ENCODE data around the gene KCNA1.

KCNA1 gene

DNA sequence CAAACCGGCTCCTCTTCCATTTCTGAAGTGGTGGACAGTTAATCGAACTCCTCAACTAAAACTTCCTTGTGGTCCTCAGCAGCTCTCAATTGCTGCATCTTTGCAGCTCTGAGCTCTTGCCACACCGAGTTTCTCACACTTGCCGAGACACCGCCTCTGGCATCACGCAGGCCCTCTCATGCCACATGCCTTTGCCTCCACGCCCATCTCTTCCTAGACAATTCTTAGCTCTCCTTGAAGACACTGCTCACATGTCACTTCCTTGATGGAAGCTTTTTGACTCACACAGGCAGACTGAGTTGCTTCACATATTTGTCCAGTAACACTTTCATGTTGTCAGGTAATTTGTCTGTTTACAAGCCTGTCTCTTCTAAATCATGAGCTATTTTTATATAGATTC, 29.2 kb downstream of the KCNA1 start:
- TF ChIP-seq ZFX (IDR thresholded peaks at IDR 0.05; ENCODE audit: borderline replicate concordance) = no peak
- TF ChIP-seq, protein P1, sequence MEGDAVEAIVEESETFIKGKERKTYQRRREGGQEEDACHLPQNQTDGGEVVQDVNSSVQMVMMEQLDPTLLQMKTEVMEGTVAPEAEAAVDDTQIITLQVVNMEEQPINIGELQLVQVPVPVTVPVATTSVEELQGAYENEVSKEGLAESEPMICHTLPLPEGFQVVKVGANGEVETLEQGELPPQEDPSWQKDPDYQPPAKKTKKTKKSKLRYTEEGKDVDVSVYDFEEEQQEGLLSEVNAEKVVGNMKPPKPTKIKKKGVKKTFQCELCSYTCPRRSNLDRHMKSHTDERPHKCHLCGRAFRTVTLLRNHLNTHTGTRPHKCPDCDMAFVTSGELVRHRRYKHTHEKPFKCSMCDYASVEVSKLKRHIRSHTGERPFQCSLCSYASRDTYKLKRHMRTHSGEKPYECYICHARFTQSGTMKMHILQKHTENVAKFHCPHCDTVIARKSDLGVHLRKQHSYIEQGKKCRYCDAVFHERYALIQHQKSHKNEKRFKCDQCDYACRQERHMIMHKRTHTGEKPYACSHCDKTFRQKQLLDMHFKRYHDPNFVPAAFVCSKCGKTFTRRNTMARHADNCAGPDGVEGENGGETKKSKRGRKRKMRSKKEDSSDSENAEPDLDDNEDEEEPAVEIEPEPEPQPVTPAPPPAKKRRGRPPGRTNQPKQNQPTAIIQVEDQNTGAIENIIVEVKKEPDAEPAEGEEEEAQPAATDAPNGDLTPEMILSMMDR (IDR thresholded peaks at IDR 0.05) = no peak
- H3K27ac ChIP-seq = no peak overlapping the region

DNA sequence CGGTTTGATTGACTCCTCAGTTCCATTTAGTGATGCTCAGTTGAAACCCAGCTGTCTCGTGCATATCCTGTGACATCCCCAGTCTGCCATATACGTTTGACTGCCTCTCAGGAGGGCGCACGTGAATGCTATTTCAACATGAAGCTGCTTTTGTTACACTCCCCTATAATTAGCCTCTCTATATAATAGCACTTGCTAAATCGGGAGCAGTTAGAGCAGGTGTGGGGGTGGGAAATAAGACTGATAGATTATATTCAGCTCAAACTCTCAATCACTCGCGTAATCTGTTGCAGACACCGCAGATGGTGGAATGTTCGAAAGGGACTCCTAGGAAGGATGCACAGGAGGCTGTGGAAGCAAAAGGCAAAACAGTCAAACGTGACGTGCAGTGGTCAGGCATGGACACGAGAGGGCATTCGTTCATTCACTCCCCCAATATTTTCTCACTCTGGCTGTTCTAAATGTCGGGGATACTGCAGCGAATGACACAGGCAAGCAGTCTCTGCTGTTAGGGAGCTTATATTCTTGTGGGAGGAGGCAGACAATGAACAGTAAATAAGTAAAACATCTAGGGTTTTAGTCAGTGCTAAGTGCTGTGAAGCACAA, 29.8 kb downstream of the KCNA1 start:
- TF ChIP-seq, protein P1 (IDR thresholded peaks at IDR 0.05) = no peak
- TF ChIP-seq ZFX (IDR thresholded peaks at IDR 0.05; ENCODE audit: borderline replicate concordance) = no peak
- H3K27ac ChIP-seq = no peak overlapping the region

DNA sequence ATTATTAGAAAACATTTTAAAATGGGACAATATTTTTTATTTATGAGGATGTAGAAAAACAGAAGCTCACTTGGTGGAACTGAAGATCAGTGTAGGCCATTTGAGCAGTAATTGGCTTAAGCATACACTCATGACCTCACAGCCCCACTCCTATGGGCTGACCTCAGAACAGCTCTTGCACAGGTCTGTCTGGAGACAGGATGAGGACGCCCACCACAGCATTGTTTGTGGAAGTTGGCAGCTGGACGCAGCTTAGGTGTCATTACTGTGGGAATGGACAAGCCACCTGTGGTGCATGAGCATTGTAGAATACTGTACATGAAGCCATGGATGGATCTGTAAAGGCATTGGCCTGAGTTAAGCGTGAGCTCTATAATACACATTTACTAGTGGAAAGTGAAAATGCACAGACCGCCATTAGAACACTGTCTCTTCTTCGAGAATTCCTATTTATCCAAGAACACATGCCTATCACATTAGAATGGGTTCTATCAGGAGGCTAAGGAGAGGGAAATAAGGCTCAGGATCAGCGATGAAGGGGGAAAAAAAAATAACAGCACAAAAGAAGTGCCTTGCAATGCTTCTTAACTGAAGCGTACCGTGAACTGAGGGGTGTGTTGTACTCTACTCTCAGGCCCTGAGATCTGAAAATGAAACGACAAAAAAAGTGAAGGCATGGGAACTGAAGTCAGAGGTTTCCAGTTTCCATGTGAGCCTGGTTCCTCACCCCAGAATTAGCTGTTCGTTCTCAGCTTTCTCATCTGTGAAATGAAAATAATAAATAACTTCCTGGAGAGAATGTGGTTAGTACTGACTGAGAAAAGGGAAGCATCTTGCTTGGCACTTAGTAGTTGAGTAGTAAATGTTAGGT, 33.6 kb downstream of the KCNA1 start:
- TF ChIP-seq, protein P1 (IDR thresholded peaks at IDR 0.05) = no peak
- no peak for TF ChIP-seq ZFX (IDR thresholded peaks at IDR 0.05; ENCODE audit: borderline replicate concordance)
- no peak overlapping the region for H3K27ac ChIP-seq

DNA sequence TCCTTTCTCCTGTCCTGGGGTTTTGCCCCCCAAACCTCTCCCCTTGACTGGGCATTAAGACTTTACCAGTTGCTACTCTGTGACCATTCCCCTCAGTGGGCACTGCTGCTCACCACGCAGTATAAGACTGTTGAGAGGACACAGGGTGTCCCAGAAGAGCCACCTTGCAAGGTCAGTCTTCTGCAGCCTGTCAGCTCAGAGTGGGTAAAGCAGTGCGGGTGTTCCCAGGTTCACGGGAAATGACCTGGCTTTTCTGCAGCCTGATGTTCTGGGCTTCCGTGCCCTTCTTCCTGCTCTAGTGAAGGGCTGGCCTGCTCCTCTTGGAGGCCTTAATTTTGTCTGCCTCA, 34.2 kb downstream of the KCNA1 start:
- H3K27ac ChIP-seq = no peak overlapping the region
- no peak for TF ChIP-seq ZFX (IDR thresholded peaks at IDR 0.05; ENCODE audit: borderline replicate concordance)
- TF ChIP-seq, protein P1 (IDR thresholded peaks at IDR 0.05) = no peak

DNA sequence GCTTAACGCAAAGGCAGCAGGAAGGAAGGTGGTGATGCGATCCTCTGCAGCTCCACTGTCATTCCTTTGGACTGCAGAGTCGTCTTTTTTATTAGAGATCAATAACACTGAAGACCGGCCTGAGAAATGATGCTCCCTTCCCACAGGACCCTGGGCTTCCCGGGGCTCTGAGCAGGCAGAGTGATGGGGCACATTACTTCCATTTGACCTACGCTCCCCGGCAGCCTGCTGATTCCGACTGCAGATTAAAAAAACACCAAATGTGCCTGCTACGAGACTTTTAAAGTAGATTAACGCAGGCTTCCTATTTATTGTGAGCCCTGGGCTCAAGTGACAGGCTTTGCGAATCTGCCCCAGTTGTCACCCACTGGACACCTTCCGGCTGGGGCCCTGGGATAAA, 37.5 kb downstream of the KCNA1 start:
- TF ChIP-seq, protein P1 (IDR thresholded peaks at IDR 0.05) = no peak
- no peak for TF ChIP-seq ZFX (IDR thresholded peaks at IDR 0.05; ENCODE audit: borderline replicate concordance)
- no peak overlapping the region for H3K27ac ChIP-seq

DNA sequence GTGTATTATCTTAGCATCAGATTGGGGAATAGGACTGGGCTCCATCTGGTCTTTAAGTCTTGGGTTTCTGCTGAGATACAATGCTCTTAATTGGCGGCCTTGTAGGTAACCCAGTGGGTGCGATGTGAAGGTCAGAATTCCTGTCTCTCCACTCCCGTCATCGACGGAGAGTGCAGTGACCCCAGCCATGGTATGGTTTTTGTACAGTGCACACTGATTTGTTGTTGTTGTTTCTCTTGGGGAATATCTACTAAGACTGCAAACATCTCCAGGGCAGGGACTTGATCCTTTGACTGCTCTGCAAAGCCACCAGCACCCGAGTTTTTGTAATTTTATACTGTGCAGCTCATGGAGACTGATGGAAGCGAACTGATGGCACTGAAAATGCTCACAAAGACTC, 41.4 kb downstream of the KCNA1 start:
- no peak for TF ChIP-seq ZFX (IDR thresholded peaks at IDR 0.05; ENCODE audit: borderline replicate concordance)
- TF ChIP-seq, protein P1 (IDR thresholded peaks at IDR 0.05) = no peak
- no peak overlapping the region for H3K27ac ChIP-seq

DNA sequence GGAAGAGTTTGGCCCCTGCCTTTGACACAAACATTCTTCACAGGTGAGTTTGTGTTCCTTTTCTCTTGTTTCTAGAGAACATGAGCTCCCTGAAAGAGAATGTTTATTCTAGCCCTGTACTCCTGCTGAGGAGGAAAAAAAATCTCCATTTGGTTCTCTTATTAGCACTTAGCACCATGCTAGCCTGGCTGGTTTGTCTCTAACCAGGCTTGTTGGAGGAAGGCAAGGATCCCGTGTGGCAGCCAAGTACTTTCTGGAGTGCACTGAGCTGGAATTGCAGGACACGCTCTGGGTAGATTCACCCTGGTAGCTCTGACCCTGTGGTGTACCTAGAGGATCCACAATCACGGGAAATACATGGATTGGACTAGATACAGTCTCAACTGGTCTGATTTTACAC, 41.9 kb downstream of the KCNA1 start:
- TF ChIP-seq ZFX (IDR thresholded peaks at IDR 0.05; ENCODE audit: borderline replicate concordance) = no peak
- TF ChIP-seq, protein P1 (IDR thresholded peaks at IDR 0.05) = no peak
- H3K27ac ChIP-seq = no peak overlapping the region
